Lung microvascular endothelial cell (primary cell): ENCODE results near the gene TXNRD1. TPM values are rescaled to one million over a fixed set of nuclear protein-coding genes. Genes with fewer than 3 reads are reported as not detected.

Source experiments
- DNase-seq, 2 donors: peaks; one replicate each; pipeline versions ENCODE4 v3.0.0 to v3.0.0-alpha.2; 2010; ENCODE audit warnings: low read depth in 2 of 2
- total RNA-seq: library from RNA; depleted of rRNA; stranded (reverse); fragments of >200 nt; gene quantifications from 2 replicates; pipeline ENCODE4 v1.2.1, GENCODE V29; 2014

Gene TXNRD1
- total RNA-seq, 1 donor from 2014 or later: 293 TPM

DNA sequence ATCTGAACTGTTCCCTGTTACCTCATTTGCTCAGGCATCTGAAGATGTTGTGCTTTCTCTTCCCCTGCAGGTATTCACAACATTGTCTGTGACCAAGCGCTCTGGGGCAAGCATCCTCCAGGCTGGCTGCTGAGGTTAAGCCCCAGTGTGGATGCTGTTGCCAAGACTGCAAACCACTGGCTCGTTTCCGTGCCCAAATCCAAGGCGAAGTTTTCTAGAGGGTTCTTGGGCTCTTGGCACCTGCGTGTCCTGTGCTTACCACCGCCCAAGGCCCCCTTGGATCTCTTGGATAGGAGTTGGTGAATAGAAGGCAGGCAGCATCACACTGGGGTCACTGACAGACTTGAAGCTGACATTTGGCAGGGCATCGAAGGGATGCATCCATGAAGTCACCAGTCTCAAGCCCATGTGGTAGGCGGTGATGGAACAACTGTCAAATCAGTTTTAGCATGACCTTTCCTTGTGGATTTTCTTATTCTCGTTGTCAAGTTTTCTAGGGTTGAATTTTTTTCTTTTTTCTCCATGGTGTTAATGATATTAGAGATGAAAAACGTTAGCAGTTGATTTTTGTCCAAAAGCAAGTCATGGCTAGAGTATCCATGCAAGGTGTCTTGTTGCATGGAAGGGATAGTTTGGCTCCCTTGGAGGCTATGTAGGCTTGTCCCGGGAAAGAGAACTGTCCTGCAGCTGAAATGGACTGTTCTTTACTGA lies 132.9 kb downstream of the TXNRD1 start:
- DNase-seq: no peak

DNA sequence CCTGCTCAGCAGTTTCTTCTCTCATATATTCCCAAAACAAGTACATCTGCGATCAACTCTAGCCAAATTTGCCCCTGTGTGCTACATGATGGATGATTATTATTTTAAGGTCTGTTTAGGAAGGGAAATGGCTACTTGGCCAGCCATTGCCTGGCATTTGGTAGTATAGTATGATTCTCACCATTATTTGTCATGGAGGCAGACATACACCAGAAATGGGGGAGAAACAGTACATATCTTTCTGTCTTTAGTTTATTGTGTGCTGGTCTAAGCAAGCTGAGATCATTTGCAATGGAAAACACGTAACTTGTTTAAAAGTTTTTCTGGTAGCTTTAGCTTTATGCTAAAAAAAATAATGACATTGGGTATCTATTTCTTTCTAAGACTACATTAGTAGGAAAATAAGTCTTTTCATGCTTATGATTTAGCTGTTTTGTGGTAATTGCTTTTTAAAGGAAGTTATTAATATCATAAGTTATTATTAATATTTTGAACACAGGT lies 133.5 kb downstream of the TXNRD1 start:
- DNase-seq: no peak

DNA sequence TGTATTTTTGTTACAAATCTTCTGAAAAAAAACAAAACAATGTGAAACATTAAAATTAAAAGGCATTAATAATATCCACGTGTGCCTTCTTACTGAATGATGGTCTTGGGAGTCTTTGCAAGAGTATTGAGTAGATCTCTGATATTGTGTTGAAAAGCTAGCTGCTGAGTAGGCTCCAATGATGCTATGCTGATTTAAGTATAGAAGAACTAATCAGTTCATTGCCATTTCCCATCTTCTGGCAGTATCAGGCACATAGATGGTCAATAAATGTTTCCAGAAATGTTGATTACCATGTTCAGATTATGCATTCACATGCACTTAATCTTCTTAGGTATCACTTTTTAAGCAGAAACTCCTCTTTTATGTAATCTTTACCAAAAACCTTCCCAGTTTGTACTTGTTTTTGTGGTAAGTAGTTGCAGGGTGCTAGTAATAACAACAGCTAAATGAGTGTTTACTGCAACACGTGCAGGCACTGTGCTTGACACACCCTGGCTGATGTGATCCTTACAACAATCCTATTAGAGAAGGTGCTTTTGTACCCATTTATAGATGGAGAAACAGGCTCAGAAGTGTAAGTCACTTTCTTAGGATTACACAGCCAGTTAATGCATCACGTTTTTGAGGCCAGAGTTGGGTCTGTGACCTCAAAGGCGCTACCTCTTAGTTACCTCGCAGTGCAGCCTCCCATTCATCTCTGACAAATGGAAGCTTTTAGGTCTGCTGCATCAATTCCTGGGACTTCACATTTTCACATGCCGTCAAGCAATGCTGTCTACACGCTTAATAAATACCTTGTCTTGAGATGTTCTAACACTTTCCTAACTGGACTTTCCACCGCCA lies 134.9 kb downstream of the TXNRD1 start:
- no peak for DNase-seq

GRCh38 chr12:104351057-104351983 lies 135.7 kb downstream of the TXNRD1 start:
- no peak for DNase-seq

GRCh38 chr12:104352106-104352713 lies 136.6 kb downstream of the TXNRD1 start:
- no peak for DNase-seq

DNA sequence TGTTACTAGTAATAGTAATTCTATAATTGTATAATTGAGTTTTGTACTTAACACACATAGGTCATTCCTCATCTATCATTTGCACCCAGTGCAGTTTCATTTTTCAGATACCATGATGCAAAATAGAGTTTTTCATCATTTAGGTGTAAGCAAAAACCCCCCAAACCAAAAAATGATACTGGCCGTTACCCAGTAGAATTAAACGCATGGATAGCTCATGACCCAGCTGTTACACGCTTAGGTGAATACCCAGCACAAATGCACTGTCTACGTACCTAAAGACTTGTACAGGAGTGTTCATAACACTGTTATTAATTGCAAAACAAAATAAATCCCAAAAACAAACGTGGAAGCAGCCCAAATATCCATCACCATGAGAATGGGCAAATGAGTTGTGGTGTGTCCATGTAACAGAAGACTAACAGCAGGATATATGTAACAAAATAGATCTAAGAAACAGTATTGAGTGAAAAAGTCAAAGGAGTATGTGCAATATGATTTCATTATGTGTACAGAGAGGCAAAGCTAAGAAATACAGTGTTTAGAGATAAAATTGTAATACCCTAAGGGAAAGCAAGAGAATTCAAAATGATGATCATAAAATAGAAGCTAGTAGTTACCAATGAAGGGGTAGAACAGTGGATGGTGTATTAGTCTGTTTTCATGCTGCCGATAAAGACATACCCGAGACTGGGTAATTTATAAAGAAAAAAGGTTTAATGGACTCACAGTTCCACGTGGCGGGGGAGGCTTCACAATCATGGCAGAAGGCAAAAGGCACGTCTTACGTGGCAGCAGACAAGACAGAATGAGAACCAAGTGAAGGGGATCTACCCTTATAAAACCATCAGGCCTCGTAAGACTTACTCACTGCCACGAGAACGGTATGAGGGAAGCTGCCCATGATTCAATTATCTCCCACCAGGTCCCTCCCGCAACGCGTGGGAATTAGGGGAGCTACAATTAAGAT lies 137.7 kb downstream of the TXNRD1 start:
- DNase-seq: no peak

GRCh38 chr12:104354167-104354867 lies 138.7 kb downstream of the TXNRD1 start:
- DNase-seq: no peak

- DNase-seq: no peak
Observed at GRCh38 chr12:104354868-104355570, 139.4 kb downstream of the TXNRD1 start.

DNA sequence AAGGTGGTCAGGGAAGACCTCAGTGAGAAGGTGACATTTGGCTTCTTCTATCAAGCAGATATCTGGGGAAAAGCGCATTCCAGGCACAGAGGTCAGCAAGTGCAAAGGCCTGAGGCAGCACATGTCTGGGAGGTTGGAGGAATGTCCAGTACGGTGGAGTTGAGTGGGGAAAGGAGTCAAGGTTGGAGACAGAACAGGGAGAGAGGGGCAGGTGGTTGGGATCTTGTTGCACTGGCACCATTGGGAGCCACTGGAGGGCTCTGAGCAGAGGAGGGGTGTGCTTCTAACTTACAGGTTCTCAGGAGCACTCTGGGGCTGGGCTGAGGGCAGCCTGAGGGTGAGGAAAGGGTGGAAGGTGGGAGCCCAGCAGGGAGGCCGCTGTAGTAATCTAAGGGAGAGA lies 140.1 kb downstream of the TXNRD1 start:
- no peak for DNase-seq

DNA sequence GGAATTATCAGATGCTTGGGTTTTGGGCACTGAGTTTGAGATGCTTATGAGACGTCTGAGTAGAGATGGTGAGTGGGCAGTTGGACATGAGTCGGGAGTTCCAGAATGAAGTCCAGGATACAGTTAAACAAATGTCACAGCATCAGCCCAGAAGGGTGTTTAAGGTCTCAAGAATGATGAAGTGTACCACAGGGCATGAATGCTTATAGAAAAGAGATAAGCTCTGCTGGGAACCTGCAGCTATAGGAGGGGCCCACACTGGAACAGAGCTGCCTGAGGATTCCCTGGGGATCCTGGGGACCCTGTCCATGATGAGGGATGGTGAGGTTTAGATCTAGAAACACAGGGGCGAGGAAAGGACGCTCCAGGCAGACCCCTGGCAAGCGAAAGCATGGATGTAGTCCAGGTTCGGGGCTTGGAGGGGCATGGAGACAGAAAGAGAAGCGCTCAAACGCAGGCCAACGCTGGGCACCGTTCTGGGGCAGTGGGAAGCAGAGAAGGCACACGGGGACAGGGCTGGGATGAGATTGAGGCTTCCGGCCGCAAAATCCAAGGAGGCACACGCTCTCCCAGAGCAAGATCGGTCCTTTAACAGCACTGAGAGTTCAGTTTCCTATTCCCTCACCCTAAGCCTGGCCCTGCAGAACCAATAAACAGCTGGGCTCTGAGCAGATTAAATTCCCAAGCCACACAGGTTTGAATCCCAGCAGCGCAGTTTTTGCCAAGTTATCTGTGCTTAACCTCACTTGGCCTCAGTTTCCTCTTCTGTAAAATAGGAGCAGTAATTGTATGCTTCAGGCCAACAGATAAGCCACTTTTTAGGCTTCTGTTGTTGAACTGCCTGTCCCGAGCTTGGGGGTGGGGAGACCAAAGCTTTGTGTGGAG lies 140.9 kb downstream of the TXNRD1 start:
- DNase-seq: peak in 1 of 2 donors; percentile 34

DNA sequence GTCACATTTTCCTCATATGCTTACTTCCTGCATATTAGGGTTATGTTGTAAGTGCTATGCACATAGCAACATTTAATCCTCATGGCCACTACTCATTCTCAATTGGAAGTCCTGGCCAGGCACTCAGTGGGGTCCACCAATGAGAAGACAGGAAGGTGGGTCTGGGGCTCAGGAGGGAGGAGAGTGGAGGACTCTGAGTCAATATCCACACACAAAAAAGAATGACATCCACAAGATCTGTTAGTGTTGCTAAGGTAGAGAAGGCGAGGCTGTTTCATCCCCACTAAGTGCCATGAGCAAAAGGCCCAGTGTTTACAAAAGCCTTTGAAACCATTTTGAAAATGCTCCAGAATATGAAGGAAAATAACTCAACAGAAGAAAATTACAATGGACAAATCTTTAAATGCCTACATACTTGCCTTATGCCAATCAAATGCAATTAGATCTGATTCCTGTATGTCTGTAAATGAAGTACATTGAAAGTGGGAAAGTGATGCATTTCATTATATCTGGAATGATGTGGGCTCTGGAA lies 141.9 kb downstream of the TXNRD1 start:
- DNase-seq: peak; percentile 31 to 71

DNA sequence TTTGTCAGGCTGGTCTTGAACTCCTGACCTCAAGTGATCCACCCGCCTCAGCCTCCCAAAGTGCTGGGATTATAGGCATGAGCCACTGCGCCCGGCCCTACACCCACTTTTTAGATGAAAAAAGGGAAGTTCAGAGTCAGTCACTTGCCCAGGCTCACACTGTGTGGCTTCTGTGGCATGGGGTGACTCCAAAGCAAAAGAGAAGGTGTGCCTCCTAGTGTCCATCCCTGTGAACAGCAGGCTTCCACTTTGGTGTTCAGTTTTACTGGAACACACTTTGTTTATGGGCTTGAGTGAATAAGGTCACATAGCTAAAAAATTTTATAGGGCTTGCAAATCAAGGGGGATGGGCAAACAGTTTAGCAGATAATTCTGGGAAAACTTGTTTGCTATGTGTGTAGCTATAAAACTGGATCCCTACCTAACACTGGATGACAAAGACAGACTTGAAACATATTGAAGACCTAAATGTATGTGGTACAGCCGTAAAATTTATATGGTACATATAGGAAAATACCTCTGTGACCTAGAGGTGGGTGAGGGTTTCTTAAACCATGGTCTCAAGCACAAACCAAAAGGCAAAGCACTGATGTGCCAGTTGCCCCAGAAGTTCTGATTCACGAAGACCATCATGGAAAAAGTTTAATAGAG lies 142.9 kb downstream of the TXNRD1 start:
- peak; percentile 68 to 76 for DNase-seq

GRCh38 chr12:104359216-104359615 lies 143.6 kb downstream of the TXNRD1 start:
- no peak for DNase-seq

- no peak for DNase-seq
Observed at GRCh38 chr12:104360157-104360556, 144.6 kb downstream of the TXNRD1 start.

DNA sequence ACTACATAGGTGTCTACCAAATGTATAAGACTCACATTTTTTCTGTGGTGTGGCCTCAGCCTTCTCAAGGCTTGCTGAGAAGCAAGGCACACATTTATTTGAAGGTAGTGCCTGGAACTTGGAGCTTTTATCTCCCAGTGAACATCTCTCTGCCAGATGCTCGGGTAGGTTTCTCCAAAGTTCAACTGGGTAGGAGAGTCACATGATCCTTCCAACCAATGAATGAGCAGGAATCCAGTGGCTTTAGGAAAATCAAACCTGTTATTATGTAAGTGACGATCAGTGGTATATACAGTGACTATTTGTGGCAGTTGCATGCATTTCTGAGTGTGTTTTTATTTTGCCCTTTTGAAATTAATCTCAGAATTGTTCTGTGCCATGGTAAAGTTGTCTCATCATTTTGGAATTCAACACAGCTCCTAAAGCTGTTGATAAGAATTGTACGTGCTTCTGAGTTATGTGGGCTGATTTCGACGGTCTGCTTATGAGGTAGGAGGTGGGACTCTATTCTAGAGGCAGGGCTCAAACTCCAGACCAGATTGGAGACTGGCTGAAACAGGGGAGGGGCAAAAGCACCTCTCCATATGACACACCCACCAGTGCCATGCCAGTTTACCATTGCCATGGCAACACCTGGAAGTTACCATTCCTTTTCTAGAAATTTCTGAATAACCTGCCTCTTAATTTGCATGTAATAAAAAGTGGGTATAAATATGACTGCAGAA lies 145.6 kb downstream of the TXNRD1 start:
- DNase-seq: peak in 1 of 2 donors; percentile 31

GRCh38 chr12:104365921-104366410 lies 150.4 kb downstream of the TXNRD1 start:
- no peak for DNase-seq
